T-helper 2 cell (primary cell): ENCODE data around the gene MAP2K7.
"Not testable (repeated sequence)": the region's sequence is repeated elsewhere in the genome, so short reads cannot be mapped to it uniquely, and the experiment has no call there.

Experiments
- DNase-seq, 5 experiments: peaks; one replicate each; pipeline versions ENCODE4 v3.0.0 to v3.0.0-alpha.2; 2012 to 2022
- total RNA-seq, 2 donors: gene quantifications; one replicate each; lab custom pipeline; 2026; lab: John Stamatoyannopoulos, UW

The MAP2K7 gene
- total RNA-seq: 36.2 to 56.4 reads per million in 2 donors

DNA sequence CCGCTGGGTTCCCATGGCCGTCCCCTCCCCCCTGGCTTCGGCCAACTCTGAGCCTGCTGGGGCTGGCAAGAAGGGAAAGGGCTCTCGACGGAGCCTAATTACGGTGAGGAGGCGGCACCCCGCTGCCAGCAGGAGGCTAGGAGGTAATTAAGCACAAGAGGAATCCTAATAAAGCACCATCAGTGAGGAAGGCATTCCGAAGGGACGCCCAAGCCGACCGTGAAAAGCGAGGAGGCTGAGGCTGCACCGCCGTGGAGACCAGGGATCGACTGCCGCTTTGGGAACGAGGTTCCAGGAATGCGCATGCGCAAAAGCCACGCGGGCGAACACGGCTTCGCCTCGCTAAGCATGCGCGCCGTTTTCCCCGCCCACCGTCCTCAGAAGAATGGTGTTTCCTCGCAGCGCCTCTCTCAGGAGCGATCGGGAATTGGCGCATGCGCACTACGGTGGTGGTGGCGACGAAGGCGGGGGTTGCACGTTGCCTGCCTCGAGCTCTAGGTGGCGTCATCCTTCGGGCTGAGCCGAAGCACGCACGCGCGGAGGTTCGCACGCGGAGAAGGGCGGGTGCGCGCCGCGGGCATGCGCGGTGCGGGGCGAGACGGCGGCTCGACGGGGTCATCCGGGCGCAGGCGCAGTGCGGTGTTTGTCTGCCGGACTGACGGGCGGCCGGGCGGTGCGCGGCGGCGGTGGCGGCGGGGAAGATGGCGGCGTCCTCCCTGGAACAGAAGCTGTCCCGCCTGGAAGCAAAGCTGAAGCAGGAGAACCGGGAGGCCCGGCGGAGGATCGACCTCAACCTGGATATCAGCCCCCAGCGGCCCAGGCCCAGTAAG lies at the start of gene MAP2K7:
Gene MAP2K7, plus strand, starts transcription at position 634 of the 830 bp plus-strand sequence. Its CDS starts 68 bp downstream, at position 702.
- DNase-seq: peak; percentile 99 to 100 (median 100)

GRCh38 chr19:7855426-7856108 lies 48.1 kb upstream of the MAP2K7 start:
- DNase-seq: no peak

DNA sequence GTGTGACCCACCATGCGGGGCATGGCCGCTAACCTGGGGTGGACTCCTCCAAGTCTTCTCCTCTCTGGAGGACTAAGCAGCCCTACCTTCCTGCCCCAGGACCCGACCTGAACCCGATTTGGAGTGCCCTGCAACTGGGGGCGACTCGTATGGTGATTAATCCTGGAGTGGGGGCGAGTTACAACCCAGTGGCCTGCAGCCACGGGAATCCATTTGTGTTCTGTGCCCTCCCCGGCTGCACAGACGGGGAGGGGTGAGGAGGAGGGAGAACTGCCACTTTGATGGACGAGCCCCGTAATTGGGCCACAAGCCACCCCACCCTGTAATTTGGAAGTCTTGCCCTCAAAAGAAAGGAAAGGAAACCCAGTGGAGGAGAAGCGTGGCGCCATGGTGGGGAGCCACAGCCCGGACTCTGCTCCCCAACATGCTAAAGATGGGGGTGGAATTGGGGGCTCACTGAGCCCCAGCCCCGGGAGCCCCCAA lies 47.5 kb upstream of the MAP2K7 start:
- no peak for DNase-seq

DNA sequence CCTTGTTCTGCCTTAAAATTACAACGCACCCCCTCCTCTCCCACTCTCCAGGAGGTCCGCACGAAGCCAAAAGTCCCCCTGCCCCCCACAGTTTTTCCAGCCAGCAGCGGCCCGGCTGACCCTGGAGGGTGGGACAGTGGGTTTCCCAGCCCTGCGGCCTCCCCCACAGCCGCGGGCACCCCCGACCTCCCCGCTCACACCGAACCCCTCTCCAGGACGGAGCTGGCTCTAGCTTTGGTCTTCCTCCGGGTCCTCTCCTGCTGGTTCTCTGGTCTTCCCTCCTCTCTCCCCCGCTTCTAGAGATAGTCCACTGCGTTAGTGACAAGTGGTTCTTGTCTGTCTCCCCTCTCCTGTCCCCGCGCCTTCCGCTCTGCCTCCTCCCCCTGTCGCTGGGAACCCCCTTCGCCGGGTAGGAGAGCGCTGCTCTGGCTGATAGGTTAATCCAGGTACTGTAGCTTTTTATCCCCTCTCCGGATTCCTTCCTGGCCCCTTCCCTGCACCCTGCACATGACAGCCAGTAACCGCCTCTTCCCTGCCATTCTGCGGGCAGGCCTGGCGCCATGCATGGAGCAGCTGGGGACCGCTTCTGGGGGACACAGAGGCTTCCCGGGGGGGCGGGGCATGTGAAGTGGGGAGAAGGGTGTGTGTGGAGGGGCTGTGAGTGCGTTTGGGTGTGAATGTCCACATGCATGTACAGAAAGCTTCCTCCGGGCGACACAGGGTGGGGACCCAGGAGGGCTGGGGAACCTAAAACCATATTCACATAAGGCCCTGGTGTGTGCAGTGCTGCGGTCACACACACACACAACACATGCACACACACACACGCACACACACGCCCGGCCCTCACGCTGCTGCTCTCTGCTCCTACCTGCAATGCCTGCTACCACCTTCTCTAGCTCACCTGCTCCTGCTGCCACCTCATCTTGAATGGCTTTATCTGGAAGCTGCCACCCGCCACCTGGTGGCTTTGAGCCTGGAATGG lies 46.7 kb upstream of the MAP2K7 start:
- no peak for DNase-seq

DNA sequence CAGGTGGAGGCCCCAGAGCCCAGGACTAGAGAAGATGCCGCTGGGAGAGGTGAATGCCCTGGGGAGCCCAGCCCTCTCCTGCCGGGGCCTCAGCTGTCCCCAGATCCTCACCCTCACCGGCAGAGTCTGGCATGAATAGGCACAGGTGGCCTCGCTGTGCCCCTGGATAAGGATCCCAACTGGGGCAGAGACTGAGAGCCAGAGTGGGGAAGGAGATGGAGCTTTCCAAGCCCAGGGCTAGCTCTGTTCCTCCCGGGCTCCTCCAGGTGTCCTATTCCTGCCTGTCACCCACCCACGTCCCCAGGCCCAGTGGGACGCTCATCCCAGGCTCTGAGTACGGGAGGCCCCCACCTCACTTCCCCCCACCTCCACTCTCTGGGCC lies 46.0 kb upstream of the MAP2K7 start:
- no peak for DNase-seq

- peak in 1 of 5 experiments; percentile 60 for DNase-seq
These were observed 45.4 kb upstream of the MAP2K7 start for GRCh38 chr19:7858109-7858770.

DNA sequence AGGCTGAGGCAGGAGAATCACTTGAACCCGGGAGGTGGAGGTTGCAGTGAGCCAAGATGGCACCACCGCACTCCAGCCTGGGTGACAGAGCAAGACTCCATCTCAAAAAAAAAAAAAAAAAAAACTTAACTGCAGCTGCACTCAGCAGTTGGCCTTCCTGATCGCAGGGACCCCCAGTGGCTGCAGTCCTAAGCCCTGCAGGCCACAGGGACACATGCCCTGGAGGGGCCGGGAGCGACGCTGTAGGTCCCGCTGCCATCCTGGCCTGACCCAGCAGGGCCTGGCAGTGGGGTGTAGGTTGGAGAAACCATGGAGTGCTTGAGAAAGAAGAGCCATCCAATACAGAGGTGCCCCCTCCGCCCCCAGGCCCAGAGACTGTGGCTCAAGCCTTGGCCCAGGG lies 44.6 kb upstream of the MAP2K7 start:
- DNase-seq: not testable (repeated sequence)

GRCh38 chr19:7859831-7860713 lies 43.6 kb upstream of the MAP2K7 start:
- DNase-seq: no peak

- DNase-seq: no peak
These were observed 42.7 kb upstream of the MAP2K7 start for GRCh38 chr19:7860714-7861618.

- no peak for DNase-seq
These were observed 41.9 kb upstream of the MAP2K7 start for GRCh38 chr19:7861619-7862412.

DNA sequence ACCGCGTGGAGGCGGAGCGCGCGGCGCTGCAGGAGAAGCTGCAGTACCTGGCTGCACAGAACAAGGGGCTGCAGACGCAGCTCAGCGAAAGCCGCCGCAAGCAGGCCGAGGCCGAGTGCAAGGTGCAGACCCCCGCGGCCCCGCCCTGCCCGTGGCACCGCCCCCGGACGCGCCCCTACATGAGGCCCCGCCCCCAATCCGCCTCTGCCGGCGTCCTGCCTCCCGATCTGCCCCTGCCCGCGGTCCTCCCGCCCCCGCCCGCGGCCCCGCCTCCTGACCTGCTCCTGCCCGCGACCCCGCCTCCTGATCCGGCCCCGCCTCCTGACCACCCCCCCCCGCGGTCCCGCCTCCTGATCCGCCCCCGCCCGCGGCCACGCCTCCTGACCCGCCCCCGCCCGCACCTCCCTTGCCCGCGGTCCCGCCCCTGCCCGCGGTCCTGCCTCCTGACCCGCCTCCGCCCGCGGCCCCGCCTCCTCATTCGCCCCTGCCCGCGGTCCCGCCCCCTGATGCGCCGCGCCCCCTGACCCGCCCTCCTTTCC lies 41.2 kb upstream of the MAP2K7 start:
- peak; percentile 41 to 76 (median 60) for DNase-seq

DNA sequence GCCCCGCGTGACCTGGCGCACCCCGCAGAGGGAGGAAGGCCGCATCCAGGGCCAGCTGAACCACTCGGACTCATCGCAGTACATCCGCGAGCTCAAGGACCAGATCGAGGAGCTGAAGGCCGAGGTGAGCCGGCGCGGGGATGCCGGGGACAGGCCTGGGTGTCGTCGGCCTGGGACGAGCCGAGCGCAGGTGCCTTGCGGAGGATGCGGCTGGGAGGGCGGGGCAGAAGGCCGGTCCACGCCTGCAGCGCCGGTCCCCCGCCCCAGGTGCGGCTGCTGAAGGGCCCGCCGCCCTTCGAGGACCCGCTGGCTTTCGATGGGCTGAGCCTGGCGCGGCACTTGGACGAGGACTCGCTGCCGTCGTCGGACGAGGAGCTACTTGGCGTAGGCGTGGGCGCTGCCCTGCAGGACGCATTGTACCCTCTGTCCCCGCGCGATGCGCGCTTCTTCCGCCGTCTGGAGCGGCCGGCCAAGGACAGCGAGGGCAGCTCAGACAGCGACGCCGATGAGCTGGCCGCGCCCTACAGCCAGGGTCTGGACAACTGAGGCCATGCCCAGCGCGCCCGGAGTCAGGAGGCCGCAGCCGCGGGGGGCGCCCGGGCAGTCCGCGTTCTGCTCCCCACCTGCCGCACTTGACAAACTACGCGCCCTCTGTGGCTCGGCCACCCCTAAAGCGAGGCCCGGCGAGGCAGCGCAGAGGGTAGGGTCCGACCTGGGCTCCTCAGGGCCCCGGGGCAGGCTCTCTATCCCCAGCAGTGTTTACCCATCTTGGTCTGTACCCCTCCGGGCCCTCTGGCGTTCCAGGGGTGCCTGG lies 40.3 kb upstream of the MAP2K7 start:
- DNase-seq: no peak

GRCh38 chr19:7863971-7864689 lies 39.5 kb upstream of the MAP2K7 start:
- no peak for DNase-seq

GRCh38 chr19:7864690-7865074 lies 39.0 kb upstream of the MAP2K7 start:
- no peak for DNase-seq

- DNase-seq: no peak
These were observed 38.3 kb upstream of the MAP2K7 start for GRCh38 chr19:7865262-7865911.

GRCh38 chr19:7866399-7867091 lies 37.1 kb upstream of the MAP2K7 start:
- no peak for DNase-seq
